Nephron (organoid): ENCODE data around the gene ANKRD9.

Experiments used
- H3K27ac Mint-ChIP-seq, 3 experiments: 2 replicates each; pipeline ENCODE4 v1.8.0; 2020; ENCODE audit warnings: mixed read lengths in 3 of 3, mild to moderate bottlenecking in 2 of 3, moderate library complexity in 1 of 3
- H3K27me3 Mint-ChIP-seq: 2 replicates; pipeline ENCODE4 v1.8.0; 2021; ENCODE audit warnings: low read depth, mild to moderate bottlenecking, moderate library complexity, mixed read lengths
- H3K36me3 Mint-ChIP-seq: 2 replicates; pipeline ENCODE4 v1.8.0; 2020; ENCODE audit warnings: low read depth, mixed read lengths
- H3K4me1 Mint-ChIP-seq: 2 replicates; pipeline ENCODE4 v1.8.0; 2020; ENCODE audit warnings: mixed read lengths
- H3K4me3 Mint-ChIP-seq, 3 experiments: 2 replicates each; pipeline ENCODE4 v1.8.0; 2020; ENCODE audit warnings: mild to moderate bottlenecking in 3 of 3, mixed read lengths in 3 of 3, moderate library complexity in 2 of 3
- H3K9me3 Mint-ChIP-seq: 2 replicates; pipeline ENCODE4 v1.8.0; 2020; ENCODE audit warnings: mixed read lengths
- TF ChIP-seq, protein P1 (sequence below), 3 experiments: fragments of 200-600 bp; sonication (generic); IDR thresholded peaks; one replicate each; pipeline ENCODE4 v1.5.0; 2021; ENCODE audit warnings: antibody characterized with exemption in 3 of 3; ENCODE audit not compliant: unreplicated experiment in 3 of 3

The ANKRD9 gene

DNA sequence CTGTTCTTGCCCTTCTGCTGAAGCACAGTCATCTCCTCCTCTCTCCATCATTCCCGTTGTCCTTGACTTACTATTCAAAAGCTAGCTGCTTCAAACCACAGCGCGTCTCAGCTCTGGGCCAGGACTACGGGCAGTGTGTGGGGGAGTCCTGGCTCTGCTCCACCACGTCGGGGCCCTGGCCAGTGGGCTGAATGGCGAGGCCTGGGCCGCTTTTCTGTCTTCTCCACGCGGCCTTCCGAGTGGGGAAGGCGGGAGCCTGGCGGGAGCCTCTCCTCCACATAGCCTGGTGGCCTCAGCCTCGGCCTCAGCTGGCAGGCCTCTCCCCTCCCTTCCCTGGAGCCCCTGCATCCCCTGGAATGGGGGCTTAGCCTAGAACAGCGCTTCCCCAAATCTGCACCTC lies 16.5 kb downstream of the ANKRD9 start:
- H3K4me1 Mint-ChIP-seq = peaks cover 5% of the 10 kb centered on the region
- H3K4me3 Mint-ChIP-seq = no peak overlapping the region
- H3K36me3 Mint-ChIP-seq = no peaks in the 10 kb centered on the region
- no peaks in the 10 kb centered on the region for H3K27me3 Mint-ChIP-seq
- TF ChIP-seq, protein P1, sequence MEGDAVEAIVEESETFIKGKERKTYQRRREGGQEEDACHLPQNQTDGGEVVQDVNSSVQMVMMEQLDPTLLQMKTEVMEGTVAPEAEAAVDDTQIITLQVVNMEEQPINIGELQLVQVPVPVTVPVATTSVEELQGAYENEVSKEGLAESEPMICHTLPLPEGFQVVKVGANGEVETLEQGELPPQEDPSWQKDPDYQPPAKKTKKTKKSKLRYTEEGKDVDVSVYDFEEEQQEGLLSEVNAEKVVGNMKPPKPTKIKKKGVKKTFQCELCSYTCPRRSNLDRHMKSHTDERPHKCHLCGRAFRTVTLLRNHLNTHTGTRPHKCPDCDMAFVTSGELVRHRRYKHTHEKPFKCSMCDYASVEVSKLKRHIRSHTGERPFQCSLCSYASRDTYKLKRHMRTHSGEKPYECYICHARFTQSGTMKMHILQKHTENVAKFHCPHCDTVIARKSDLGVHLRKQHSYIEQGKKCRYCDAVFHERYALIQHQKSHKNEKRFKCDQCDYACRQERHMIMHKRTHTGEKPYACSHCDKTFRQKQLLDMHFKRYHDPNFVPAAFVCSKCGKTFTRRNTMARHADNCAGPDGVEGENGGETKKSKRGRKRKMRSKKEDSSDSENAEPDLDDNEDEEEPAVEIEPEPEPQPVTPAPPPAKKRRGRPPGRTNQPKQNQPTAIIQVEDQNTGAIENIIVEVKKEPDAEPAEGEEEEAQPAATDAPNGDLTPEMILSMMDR (IDR thresholded peaks at IDR 0.05; ENCODE audit: unreplicated experiment in 3 of 3) = no peak
- no peaks in the 10 kb centered on the region for H3K9me3 Mint-ChIP-seq
- H3K27ac Mint-ChIP-seq = no peak overlapping the region

DNA sequence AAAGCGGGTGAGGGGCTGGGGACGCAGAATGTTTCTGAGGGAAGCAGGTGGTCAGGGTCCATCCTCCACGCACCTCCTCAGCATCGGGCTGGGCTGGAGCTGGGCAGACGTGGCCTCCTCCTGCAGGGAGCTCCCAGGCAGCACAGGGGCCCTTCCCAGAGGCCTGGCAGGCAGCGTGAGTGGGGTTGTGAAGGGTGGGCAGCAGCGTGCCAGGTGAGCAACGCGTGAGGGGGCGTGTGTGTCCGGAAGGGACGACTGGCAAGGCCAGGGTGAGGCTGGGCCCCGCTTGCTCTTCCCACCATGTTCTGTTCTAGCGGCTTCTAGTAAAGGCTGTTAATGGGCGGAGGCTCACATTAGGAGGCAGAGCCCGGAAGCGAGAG lies 17.1 kb downstream of the ANKRD9 start:
- peaks cover 5% of the 10 kb centered on the region for H3K4me1 Mint-ChIP-seq
- no peaks in the 10 kb centered on the region for H3K9me3 Mint-ChIP-seq
- H3K27ac Mint-ChIP-seq = no peak overlapping the region
- TF ChIP-seq, protein P1 (IDR thresholded peaks at IDR 0.05; ENCODE audit: unreplicated experiment in 3 of 3) = no peak
- H3K4me3 Mint-ChIP-seq = no peak overlapping the region
- no peaks in the 10 kb centered on the region for H3K27me3 Mint-ChIP-seq
- no peaks in the 10 kb centered on the region for H3K36me3 Mint-ChIP-seq

DNA sequence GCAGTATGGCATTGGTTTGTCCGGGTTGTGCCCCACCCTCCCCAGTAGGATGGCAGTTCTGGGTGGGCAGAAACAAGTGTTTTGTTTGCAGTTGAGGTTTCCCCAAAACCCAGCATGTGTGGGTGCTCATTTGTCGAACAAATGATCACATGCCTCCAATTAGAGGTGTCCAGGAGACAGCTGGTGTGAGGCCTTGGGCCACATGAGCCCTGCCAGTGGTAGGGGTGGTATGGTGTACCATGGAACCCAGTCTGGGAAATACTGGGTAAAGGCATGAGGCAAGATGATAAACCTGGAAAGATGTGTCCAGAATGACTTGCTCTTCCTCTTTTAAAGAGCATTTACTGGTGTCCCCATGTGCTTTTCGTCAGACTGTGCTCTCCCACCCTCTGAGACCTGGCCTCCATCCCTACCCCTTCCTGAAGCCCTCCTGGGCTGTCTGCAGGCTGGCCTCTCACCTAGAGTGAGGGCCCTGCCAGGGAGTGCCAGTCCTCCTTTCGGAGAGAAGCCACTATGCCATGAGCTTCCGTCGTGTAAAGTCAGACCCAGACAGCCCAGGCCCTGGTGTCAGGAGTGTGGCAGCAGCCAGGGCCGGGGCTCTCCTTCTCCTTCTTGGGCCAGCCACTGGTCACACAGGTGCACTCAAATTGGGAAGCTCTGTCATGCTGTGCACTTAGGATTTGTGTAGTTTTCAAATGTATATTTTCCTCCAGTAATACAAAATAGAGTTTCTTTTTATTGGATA lies 17.6 kb downstream of the ANKRD9 start:
- Mint-ChIP-seq H3K4me1 (peaks cover 6% of the 10 kb centered on the region), H3K4me3 (no peak overlapping the region), H3K36me3 (no peaks in the 10 kb centered on the region), H3K27me3 (no peaks in the 10 kb centered on the region), H3K27ac (no peak overlapping the region), H3K9me3 (no peaks in the 10 kb centered on the region)
- TF ChIP-seq, protein P1 (IDR thresholded peaks at IDR 0.05; ENCODE audit: unreplicated experiment in 3 of 3) = no peak

DNA sequence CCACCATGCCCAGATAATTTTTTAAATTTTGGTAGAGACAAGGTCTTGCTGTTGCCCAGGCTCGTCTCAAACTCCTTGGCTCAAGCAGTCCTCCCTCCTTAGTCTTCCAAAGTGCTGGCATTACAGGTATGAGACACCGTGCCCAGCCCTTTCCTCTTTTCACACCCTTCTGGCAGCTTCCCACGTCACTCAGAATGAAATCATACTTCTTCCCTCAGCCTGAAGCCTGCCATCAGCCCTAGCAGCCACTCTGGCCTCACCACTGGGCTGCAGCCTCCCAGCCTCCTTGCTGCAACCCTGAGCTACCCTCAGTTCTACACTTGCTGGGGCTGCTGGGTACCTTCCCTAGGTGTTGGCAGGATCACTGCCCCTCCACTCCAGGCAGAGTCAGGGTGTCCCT lies 18.2 kb downstream of the ANKRD9 start:
- Mint-ChIP-seq H3K4me1 (peaks cover 12% of the 10 kb centered on the region), H3K27me3 (no peaks in the 10 kb centered on the region), H3K27ac (no peak overlapping the region), H3K4me3 (no peak overlapping the region), H3K9me3 (no peaks in the 10 kb centered on the region), H3K36me3 (no peaks in the 10 kb centered on the region)
- TF ChIP-seq, protein P1 (IDR thresholded peaks at IDR 0.05; ENCODE audit: unreplicated experiment in 3 of 3) = no peak

DNA sequence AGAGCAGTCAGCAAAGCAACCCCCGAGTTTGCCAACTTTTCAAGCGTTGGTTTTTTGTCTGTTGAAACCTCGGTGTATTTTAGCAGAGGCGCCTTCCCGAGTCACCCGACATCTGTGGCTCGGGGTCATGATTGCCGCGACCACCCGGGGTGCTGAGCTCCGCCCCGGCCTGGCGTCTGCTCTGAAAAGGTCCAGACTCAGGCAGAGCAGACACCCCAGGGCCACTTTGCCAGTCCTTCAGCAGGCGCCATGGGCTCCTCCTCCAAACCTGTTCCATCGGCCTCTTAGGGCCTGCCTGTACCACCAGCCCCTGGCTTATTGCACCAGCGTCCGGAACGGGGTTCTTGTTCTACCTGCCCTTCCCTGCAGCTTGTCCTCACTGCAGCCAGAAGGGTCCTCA lies 19.1 kb downstream of the ANKRD9 start:
- peaks cover under 1% of the 10 kb centered on the region for H3K36me3 Mint-ChIP-seq
- no peak overlapping the region for H3K27ac Mint-ChIP-seq
- no peaks in the 10 kb centered on the region for H3K27me3 Mint-ChIP-seq
- TF ChIP-seq, protein P1 (IDR thresholded peaks at IDR 0.05; ENCODE audit: unreplicated experiment in 3 of 3) = no peak
- no peak overlapping the region for H3K4me3 Mint-ChIP-seq
- peaks cover 12% of the 10 kb centered on the region for H3K4me1 Mint-ChIP-seq
- H3K9me3 Mint-ChIP-seq = no peaks in the 10 kb centered on the region

DNA sequence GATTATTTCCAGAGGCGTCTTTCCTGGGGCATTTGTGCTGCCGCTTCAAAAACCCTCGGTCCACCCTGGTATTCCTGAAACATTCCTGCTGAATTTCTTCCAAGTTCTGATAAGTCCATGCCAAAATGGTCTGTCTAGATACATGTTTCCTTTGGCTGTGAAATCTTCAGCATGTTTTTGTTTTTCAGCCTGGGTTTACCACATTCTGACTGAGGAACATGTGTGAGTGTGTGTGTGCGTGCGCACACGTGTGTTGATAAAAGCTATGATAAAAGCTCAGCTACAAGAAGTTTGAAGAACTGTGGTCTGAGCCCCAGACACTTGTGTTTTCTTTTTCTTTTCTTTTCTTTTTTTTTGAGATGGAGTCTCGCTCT lies 22.4 kb downstream of the ANKRD9 start:
- TF ChIP-seq, protein P1 (IDR thresholded peaks at IDR 0.05; ENCODE audit: unreplicated experiment in 3 of 3) = no peak
- Mint-ChIP-seq H3K27me3 (no peaks in the 10 kb centered on the region), H3K4me1 (peaks cover 8% of the 10 kb centered on the region), H3K27ac (peak overlapping the region in 2 of 3 experiments; percentile 29 to 73), H3K9me3 (peaks cover 3% of the 10 kb centered on the region), H3K36me3 (peaks cover 23% of the 10 kb centered on the region), H3K4me3 (no peak overlapping the region)
